T follicular helper cell (primary cell): ENCODE measurements around the gene SF3B5.
"Not testable (repeated sequence)": the region's sequence is repeated elsewhere in the genome, so short reads cannot be mapped to it uniquely, and the experiment has no call there.

Source experiments
- DNase-seq: peaks from one replicate; pipeline ENCODE4 v3.0.0-alpha.2; 2020; ENCODE audit warnings: low read depth
- total RNA-seq, 2 experiments: gene quantifications; one replicate each; lab custom pipeline; 2026; lab: John Stamatoyannopoulos, UW

Gene SF3B5
- 59.1 to 105 reads per million in 2 experiments for total RNA-seq

DNA sequence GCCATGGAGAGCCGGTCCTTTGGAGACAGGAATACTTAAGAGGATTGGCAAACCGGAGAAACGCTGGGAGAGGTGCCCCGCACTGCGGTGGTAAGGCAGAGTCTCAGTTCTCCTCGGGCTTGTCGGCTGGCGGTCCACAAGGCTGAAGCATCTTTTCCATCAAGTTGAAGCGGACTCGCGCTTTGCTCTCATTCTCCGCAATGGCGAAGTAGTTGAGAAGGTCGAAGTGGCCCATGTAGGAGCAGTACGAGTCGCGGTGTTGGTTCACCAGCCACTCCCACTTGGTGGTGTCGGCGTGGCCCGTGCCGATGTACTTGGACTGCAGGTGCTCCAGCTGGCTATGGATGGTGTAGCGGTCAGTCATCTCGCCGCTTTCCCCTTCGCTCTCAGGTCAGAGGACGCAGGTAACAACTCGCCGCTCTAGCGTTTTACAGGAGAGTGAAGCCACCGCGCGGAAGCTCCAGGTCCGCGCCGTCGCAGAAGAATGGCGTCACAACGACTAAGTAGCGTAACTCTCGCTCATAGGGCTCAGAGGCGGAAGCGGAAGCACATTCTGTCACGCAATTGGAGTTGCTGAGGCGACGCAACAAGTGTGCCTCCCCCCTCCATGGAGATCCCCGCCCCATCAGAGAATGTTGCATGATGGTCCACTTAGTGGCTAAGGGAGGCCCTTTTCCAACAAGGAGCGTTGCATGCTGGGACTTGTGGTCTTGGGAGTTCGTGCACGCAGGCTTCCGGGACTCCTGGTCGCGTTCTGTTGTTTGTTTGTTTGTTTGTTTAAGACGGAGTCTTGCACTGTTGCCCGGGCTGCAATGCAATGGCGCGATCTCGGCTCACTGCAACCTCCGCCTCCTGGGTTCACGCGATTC, at the start of gene SF3B5:
SF3B5 (minus strand) TSS at position 440 of the 869 bp plus-strand sequence; CDS start at position 364, 76 bp downstream.
- DNase-seq, result peak; percentile 97

DNA sequence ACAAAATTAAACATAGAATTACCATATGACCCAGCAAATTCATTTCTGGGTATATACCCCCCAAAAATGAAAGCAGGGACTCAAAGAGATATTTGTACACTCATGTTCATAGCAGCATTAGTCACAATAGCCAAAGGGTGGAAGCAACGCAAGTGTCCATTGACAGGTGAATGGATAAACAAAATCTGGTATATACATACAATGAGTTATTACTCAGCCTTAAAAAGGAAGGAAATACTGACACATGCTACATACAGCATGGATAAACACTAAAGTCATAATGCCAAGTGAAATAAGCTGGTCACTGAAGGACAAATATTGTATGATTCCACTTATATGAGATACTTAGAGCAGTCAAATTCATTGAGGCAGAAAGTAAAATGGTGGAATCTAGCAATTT, 49.6 kb upstream of the SF3B5 start:
- DNase-seq, result no peak

DNA sequence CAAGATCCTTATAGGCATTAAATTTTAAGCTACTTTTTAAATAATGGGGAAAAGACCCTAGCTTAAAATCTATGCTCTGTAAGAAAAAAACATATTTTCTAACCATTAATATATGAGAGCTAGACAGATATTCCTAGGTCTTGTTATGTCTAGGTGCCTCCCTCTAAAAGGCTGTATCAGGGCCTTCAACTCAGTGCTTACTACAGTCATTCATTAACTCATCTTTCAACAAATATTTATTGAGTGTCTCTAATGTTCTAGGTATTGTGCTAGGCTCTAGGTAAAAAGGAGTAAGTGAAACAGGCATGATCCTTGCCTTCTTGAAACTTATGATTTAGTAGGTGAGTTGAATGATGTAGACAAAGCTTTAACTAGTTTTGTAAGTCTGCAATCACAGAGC, 48.5 kb upstream of the SF3B5 start:
- no peak for DNase-seq

DNA sequence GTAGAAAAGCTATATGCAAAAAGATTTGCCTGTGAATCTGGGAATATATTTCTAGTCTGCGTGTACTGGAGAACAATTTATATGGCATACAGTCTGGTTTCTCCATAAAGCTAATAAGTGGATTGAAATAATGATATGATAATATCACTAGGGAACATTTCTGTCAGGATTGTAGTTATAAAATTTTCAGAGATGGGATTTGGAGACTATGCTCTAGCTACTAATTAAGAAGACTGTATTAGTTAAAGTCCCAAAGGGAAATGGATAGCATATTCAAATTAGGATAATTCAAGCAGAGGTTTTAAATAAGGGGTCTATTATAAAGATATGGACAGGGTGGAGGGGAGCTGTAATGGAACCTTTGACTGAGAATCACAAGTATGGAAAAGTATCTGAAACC, 47.7 kb upstream of the SF3B5 start:
- no peak for DNase-seq

DNA sequence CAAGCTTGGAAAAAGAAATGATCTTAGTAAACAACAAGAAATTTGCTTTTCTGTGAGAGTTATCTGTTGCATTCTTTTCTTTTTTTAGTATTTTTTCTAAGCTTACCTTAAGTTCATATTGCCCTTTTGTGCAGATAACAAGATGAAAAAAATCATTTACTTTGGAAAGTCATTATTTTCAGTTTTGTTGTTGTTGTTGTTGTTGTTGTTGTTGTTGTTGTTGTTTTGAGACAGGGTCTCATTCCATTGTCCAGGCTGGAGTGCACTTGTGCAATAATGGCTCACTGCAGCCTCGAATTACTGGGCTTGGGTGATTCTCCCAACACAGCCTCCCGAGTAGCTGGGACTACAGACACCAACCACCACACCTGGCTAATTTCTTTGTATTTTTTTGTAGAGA, 46.1 kb upstream of the SF3B5 start:
- no peak for DNase-seq

DNA sequence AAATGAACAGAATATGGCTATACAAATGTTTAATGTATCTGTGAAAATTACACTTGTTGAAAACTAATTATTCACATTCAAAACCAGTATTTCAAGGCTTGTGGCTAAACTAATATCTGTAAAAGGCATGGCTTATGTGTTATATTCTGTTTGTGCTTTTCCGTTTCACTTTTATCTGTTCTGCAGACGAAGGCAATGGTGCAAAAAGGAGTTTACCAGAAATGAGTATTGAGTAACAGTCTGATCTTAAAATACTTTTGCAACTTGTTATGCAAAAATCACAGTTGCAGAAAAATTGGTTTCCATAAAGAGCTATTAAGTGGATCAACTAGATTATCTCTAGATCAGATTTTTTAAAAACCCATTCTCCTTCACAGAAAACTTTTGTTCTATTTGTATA, 45.5 kb upstream of the SF3B5 start:
- DNase-seq, result no peak

DNA sequence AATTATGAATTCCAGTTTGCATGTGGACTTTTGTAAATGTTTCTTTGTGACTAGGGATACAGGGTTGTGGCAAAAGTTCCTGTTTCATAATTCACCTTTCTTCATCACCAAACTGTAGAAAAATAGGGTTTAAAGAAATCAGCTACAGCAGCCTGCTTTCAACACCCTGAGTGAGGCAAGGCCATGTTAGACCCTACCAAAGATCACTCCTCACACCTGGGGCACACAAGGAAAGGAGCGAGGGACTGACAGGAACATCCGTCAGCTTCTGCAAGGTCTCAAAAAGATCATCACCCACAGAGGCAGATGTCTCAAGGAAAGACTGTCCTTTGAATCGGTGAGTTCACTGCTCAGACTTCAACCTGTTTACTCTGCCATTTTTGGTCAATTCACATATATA, 44.4 kb upstream of the SF3B5 start:
- no peak for DNase-seq

DNA sequence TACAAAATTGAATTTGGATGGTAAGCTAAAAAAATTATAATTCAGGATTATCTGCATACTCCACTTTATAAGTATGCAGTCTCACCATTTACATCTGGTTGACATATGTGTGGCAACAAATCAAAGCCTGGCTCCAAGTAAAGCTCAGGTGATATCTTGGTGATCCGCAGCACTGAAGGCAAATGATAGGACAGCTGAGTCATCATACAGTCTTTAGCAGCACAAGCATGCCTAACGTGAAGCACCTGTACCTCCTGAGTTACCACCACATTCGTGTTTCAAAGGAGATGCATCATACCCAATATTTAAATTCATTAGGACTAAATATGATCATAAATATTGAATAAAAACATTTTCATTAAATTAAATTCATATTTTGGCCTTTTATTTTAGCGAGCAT, 43.2 kb upstream of the SF3B5 start:
- DNase-seq, result no peak

DNA sequence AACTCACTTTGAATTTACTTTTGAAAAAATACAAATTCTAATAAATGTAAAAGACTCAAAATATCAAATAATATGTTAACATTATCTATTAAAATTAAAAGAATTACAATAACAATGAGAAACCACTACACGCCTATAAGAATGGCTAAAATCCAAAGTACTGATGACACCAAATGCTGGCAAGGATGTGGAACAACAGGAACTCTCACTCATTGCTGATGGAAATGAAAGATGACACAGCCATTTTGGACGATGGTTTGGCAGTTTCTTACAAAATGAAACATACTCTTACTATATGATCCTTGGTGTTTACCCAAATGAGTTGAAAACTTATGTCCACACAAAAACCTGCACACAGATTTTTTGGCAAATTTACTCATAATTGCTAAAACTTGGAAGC, 39.4 kb upstream of the SF3B5 start:
- no peak for DNase-seq

DNA sequence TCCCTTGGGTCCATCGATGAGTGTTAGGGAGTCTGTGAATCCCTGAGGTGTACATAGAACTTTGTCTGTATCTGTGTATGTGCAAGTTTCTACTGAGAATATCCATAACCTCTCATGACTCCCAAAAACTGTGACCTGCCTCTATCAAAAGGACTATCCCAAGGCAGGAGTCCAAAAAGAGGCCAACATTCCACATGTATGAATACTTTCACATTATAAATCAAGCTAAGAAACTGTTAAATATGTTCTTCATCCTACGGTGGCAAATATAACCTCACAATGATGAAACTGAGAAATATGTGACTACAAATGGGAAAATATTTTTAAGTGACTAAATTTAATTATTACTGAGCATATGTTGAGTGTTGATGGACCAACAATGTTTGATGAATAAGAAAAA, 38.8 kb upstream of the SF3B5 start:
- DNase-seq, result no peak

DNA sequence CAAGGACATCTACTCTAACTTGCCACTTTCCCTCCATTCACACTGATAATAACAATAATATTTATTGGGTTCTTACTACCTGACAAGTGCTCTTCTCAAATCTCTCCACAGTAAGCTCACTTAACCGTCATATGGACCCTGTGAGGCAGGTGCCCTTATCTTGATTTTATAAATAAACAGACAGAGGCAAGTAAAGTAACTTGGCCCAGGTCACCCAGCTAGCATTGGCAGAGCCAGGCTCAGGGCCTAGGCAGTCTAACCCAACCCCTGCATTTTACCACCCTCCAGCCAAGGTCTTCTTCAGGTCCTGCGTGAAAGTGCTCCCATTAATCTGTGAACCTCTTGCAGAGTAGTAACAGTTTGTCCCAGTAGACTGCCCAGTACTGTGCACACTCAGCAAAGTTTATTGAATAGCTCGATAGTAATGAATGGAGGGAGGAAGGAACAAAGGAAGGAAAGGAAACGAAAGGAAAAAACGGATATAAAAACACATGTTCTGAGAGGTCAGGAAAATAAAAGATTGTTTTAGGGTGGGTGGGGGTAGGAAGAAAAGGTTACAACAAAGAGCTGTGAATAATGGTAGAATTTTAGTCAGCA, 38.0 kb upstream of the SF3B5 start:
- no peak for DNase-seq

DNA sequence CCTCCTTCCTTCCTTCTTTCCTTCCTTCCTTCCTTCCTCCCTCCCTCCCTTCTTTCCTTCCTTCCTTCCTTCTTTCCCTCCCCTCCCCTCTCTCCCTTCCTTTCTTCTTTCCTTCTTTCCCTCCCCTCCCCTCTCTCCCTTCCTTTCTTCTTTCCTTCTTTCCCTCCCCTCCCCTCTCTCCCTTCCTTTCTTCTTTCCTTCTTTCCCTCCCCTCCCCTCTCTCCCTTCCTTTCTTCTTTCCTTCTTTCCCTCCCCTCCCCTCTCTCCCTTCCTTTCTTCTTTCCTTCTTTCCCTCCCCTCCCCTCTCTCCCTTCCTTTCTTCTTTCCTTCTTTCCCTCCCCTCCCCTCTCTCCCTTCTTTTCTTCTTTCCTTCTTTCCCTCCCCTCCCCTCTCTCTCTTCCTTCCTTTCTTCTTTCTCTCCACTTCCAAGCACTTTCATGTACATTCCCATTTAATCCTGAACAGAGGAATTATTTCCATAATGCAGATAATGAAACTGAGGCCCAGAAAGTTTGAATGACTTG, 36.9 kb upstream of the SF3B5 start:
- DNase-seq, result not testable (repeated sequence)

DNA sequence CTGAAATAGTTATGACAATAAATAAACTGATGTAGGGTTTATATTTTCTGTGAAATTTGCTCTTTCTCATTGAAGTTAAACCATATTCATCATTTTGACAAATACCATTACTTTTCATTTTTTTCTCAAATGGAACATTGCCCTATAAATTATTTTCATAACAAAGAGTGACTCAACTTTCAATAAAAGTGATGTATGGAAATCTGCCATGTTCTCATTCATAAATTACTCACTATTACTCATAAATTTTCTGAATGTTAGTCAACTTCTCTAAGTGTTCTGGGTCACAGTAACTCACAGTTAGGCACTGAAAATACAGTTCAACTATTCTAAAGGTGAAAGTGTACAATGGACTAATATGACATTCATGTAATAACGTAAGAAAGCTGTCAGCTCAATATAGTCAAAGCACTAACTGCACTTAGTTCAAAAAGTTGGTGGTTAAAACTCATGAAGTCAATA, 35.9 kb upstream of the SF3B5 start:
- DNase-seq, result no peak

DNA sequence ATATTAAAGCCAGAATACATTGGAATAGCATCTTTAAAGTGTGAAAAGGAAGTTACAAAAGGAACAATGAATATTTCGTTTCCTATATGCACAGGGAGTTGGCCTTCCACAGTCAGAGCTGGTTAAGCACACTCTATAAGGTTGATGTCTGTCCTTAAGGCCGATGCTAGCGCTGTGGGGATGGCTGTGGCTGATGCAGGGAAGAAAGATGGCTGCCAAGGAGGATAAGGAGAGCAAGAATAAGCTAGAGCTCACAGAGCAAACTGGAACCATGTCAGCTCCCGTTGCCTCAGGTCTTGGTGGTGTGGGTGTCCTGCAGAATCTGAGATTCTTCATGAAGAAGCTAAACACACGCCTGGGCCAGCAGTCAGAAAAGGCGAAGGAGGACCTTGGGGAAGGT, 34.1 kb upstream of the SF3B5 start:
- no peak for DNase-seq

DNA sequence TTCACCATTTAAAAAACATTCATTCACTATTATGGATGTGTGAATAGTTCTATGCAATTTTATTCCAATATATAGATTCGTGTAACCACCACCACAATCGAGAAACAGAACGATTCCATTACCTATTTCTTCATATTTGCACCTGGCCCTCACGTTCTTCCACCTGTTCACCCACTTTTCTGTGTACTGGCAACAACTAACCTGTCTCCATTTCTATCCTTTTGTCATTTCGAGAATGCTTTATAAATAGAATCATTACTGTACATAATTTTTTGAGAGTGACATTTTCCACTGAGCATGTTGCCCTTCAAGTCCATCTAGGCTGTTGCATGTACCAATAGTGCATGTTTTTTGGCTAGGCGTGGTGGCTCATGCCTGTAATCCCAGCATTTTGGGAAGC, 31.7 kb upstream of the SF3B5 start:
- no peak for DNase-seq

DNA sequence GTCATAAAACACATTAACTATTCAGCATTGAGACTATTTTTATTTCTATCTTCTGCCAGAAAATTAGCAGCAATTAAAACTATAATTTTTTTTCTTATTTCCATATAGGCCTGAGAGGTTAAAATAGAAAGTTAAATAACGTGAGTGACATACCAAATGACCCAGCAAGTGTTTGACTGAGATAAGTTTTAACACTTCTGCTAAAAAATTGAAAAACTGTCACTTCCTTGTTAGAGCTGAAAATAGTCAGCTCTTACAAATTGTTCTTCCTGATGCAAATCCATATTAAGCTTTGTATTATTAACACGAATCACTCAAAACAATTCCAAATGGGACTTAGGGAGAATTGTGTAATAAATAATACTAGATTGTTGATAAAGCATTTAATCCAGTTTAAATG, 28.5 kb upstream of the SF3B5 start:
- DNase-seq, result no peak

DNA sequence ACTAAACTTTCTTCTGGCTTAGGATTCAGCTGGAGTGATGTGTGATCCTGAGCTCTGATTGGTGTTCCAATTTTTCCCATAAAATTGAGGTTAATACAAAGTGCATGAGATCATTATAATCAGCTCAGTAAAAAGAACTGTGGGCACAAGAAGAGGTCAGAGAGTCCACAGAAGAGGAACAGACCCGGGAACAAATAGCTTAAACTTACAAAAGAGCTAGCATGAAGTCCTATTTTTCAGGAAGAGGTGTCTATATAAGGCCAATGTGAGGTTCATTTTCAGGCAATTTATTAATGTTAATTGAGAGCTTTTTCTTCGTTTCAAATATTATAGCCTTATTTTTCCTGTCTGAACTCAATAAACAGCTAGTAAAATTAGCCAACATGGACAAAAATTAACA, 28.0 kb upstream of the SF3B5 start:
- DNase-seq, result no peak

DNA sequence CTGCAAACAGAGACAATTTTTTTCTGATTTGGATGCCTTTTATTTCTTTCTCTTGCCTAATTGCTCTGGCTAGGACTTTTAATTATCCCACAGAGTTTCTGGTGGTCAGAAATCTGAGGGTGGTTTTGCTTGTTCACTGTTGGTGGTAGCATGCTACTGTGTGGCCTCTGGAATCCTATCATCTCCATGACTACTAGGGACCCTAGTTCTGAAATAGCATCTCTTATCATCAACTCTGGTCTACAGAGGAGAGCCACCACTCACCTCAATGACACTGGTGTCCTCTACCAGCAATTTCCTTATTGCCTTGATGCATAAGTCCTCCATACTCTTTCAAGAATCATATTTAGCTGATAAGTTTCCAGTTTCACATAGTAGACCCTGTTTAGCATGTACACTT, 27.5 kb upstream of the SF3B5 start:
- no peak for DNase-seq

DNA sequence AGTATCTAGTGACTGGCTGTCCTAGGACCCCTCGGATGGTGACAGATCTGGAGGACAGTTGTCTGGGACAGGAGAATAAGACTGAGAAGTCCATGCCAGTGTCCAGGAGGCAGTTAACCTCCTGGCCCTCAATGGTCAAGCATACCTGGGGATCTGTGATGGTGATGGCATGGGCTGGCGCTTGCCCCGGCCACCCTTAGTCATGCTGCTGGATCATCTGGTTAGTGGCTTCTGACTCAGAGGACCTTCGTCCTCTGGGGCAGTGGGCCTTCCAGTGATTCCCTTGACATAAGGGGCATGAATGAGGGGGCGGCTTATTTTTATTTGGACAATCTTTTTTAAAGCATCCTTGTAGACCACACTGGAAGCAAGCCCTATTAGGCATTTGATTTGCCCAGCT, 24.0 kb upstream of the SF3B5 start:
- DNase-seq, result no peak

DNA sequence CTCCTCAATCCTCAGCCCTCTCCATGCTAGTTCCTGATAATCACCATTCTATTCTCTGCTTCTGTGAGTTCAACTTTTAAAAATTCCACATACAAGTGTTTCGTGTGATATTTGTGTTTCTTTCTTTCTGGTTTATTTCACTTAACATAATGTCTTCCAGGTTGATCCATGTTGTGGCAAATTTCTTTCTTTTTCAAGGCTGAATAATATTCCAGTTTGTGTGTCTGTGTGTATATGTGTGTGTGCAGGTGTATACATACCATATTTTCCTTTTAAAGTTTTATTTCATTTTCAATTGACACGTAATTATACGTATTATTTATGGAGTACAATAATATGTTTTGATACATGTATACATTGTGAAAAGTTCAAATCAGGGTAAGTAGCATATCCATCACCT, 19.8 kb upstream of the SF3B5 start:
- DNase-seq, result no peak

DNA sequence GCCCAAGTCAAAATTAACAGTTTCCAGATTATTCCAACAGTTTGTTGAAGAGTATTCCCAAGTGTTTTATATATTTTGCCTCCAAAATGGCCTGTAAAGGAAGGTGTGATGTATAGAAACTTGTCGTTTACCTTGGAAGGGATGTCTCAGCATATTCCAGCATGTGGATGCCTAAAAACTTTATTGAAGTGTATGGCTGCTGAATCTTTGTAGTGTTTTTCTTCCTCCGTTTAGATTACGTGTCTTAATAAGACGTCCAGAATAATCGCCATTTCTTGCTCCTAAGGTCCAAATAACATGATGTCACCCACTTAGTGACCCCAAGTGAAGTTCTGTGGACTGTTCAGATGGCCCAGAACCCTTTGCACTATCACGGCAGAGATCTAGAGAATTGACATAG, 18.0 kb upstream of the SF3B5 start:
- DNase-seq, result no peak

DNA sequence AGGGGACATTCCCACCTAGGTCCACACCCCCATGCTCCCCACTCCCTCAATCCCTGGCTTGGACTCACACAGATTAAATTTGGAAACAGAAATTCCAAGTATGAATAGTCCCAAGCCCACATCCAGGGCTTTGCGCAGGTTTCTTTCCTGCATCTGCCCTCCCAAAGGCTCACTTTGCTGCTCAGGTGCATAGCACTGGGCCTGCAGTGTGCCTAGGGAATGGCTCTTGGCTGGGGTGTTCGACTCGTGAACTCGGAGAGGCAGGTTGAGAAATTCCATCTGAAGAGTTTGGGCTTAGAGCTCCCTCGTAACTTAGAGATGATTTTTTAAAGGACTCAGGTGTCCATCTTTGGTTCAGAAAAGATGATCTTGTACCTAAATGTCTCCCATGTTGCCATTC, 14.8 kb upstream of the SF3B5 start:
- no peak for DNase-seq

DNA sequence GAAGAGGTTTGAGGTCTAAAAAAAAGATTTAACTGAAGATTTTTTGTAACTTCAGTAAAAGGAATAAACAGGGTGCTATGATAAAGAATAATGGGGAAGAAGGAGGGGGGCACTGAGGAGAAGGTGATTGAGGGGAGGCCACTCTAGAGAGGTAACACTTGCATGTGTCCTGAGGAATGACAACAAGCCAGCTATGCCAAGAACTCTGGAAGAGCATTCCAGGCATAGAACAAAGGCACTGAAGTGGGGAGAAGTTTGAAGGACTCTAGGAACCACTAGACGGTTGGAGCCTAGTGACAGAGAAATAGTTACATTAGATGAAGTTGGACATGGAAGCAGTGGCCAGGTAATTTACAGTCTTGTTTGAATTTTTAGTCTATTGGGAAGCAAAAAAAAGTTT, 10.8 kb upstream of the SF3B5 start:
- DNase-seq, result no peak
